ENCODE measurements around the gene MZB1. TPM values are rescaled to one million over a fixed set of nuclear protein-coding genes. Genes with fewer than 3 reads are reported as not detected.

MZB1 gene
- polyA plus RNA-seq, 1 of the 3 experiments (the other 2 are of a cell fraction), result not detected

GRCh38 chr5:139407517-139407916 is 17.8 kb upstream of the MZB1 start:
- Histone ChIP-seq H3K4me1 (ENCODE audit: control insufficient read depth in 1 of 2, insufficient read depth in 2 of 2, low read depth in 1 of 2, low read length in 1 of 2) (peaks cover 0 to 27% of the 10 kb centered on the region in 2 experiments; a peak in 1 of 4 replicates), H3K9me3 (no peaks in the 10 kb centered on the region), H2AFZ (ENCODE audit: low read depth) (no peak overlapping the region), H3K79me2 (ENCODE audit: insufficient read depth) (no peaks in the 10 kb centered on the region), H3K4me2 (no peak overlapping the region), H3K9me2 (no peaks in the 10 kb centered on the region), H3K36me3 (replicated peaks in 1 of 2; ENCODE audit: control insufficient read depth in 1 of 2, insufficient read depth in 2 of 2, low read length in 1 of 2) (peaks cover 0 to 4% of the 10 kb centered on the region in 2 experiments), H3K4me3 (ENCODE audit: low read depth in 2 of 2, low read length in 1 of 2) (no peak overlapping the region), H3K9ac (no peak overlapping the region), H3K27me3 (ENCODE audit: insufficient read depth) (no peaks in the 10 kb centered on the region), H3F3A (replicated peaks; ENCODE audit: insufficient read depth) (peaks cover 8% of the 10 kb centered on the region), H4K20me1 (ENCODE audit: insufficient read depth) (no peaks in the 10 kb centered on the region), H3K27ac (ENCODE audit: low read depth in 2 of 2, low read length in 1 of 2) (no peak overlapping the region)
- POLR2A ChIA-PET, result no interaction called here
- CTCF ChIA-PET, result interaction anchor here (0.7 to 5.7 kb wide), 5 partner anchors 15 to 226 kb away, joined by 3 to 39 read pairs (median 5); no protein-coding TSS in a partner anchor
- DNase-seq, result no peak
- no peak for TF ChIP-seq GABPA (IDR thresholded peaks at IDR 0.05; ENCODE audit: low read depth)
- TF ChIP-seq TAF1 (IDR thresholded peaks at IDR 0.05; ENCODE audit: borderline replicate concordance, low read depth, low read length), result no peak
- TF ChIP-seq POLR2AphosphoS5 (IDR thresholded peaks at IDR 0.05; ENCODE audit: low read depth, low read length), result no peak
- no peak for TF ChIP-seq IRF3 (IDR thresholded peaks at IDR 0.05; ENCODE audit: low read depth, low read length)
- no peak for TF ChIP-seq RFX5 (IDR thresholded peaks at IDR 0.05; ENCODE audit: low read length)
- no peak for TF ChIP-seq SMC3 (IDR thresholded peaks at IDR 0.05; ENCODE audit: low read depth, low read length)
- TF ChIP-seq USF1 (IDR thresholded peaks at IDR 0.05; ENCODE audit: borderline replicate concordance, low read depth), result no peak
- TF ChIP-seq CHD2 (IDR thresholded peaks at IDR 0.05; ENCODE audit: low read length, partially characterized antibody), result no peak
- no peak for TF ChIP-seq YY1 (IDR thresholded peaks at IDR 0.05; ENCODE audit: low read depth)
- no peak for TF ChIP-seq FOSL2 (IDR thresholded peaks at IDR 0.05; ENCODE audit: borderline replicate concordance, low read depth)
- TF ChIP-seq MXI1 (IDR thresholded peaks at IDR 0.05; ENCODE audit: low read depth, low read length), result no peak
- TF ChIP-seq FOXM1 (IDR thresholded peaks at IDR 0.05; ENCODE audit: low read depth), result no peak
- TF ChIP-seq TCF12 (IDR thresholded peaks at IDR 0.05), result no peak
- no peak for TF ChIP-seq RCOR1 (IDR thresholded peaks at IDR 0.05; ENCODE audit: low read length)

GRCh38 chr5:139406963-139407362 is 17.2 kb upstream of the MZB1 start:
- WGBS (ENCODE audit: low lambda C conversion rate), result 87% methylated on average over 2 of the region's 2 CpGs
- Histone ChIP-seq H3K36me3 (replicated peaks in 1 of 2; ENCODE audit: control insufficient read depth in 1 of 2, insufficient read depth in 2 of 2, low read length in 1 of 2) (peaks cover 0 to 4% of the 10 kb centered on the region in 2 experiments), H2AFZ (ENCODE audit: low read depth) (no peak overlapping the region), H3K9me2 (no peaks in the 10 kb centered on the region), H3K27me3 (ENCODE audit: insufficient read depth) (no peaks in the 10 kb centered on the region), H3K4me2 (no peak overlapping the region), H3K9ac (no peak overlapping the region), H3K27ac (ENCODE audit: low read depth in 2 of 2, low read length in 1 of 2) (no peak overlapping the region), H3F3A (replicated peaks; ENCODE audit: insufficient read depth) (peaks cover 8% of the 10 kb centered on the region), H3K4me3 (ENCODE audit: low read depth in 2 of 2, low read length in 1 of 2) (no peak overlapping the region), H4K20me1 (ENCODE audit: insufficient read depth) (no peaks in the 10 kb centered on the region), H3K4me1 (ENCODE audit: control insufficient read depth in 1 of 2, insufficient read depth in 2 of 2, low read depth in 1 of 2, low read length in 1 of 2) (peaks cover 0 to 27% of the 10 kb centered on the region in 2 experiments; a peak in 1 of 4 replicates), H3K9me3 (no peaks in the 10 kb centered on the region), H3K79me2 (ENCODE audit: insufficient read depth) (no peaks in the 10 kb centered on the region)
- POLR2A ChIA-PET, result no interaction called here
- CTCF ChIA-PET, result interaction anchor here (0.9 to 1.3 kb wide), 2 partner anchors 11 to 15 kb away, joined by 5 read pairs; no protein-coding TSS in a partner anchor
- DNase-seq, result no peak
- TF ChIP-seq MEF2A (IDR thresholded peaks at IDR 0.05; ENCODE audit: borderline replicate concordance, low read depth), result no peak
- TF ChIP-seq EP300 (IDR thresholded peaks at IDR 0.05; ENCODE audit: borderline replicate concordance in 1 of 2, low read depth in 1 of 2, low read length in 1 of 2), result no peak
- TF ChIP-seq JUND (IDR thresholded peaks at IDR 0.05), result no peak
- TF ChIP-seq GATA2 (CRISPR knock-in tag; IDR thresholded peaks at IDR 0.05), result no peak
- TF ChIP-seq TCF12 (IDR thresholded peaks at IDR 0.05), result no peak
- no peak for TF ChIP-seq RCOR1 (IDR thresholded peaks at IDR 0.05; ENCODE audit: low read length)
- TF ChIP-seq GABPA (IDR thresholded peaks at IDR 0.05; ENCODE audit: low read depth), result no peak
- TF ChIP-seq ZBTB33 (IDR thresholded peaks at IDR 0.05; ENCODE audit: borderline replicate concordance, low read depth), result no peak
- no peak for TF ChIP-seq USF1 (IDR thresholded peaks at IDR 0.05; ENCODE audit: borderline replicate concordance, low read depth)
- TF ChIP-seq CTCF (IDR thresholded peaks at IDR 0.05), result no peak
- TF ChIP-seq USF2 (IDR thresholded peaks at IDR 0.05; ENCODE audit: borderline replicate concordance, low read depth, low read length), result no peak

Measured in SK-N-SH (cell line).